Neural cell (in vitro differentiated cells): Measurements from ENCODE around the gene ARFGAP3. TPM values are rescaled to one million over a fixed set of nuclear protein-coding genes. Genes with fewer than 3 reads are reported as not detected.

Experiments used
- H2AFZ ChIP-seq: fragments of 200-600, 300-800 bp; sonication (generic), shearing (Covaris generic); 2 replicates; pipeline ENCODE4 v1.6.0; 2014; ENCODE audit warnings: low read depth, mild to moderate bottlenecking, antibody characterized with exemption, low read length, moderate library complexity
- H3F3A ChIP-seq: fragments of 200-600 bp; shearing (Covaris generic); 2 replicates; pipeline ENCODE4 v1.6.1; 2016; ENCODE audit warnings: mild to moderate bottlenecking, moderate library complexity, mixed read lengths, antibody characterized with exemption, low read length; ENCODE audit not compliant: insufficient read depth, poor library complexity, severe bottlenecking
- H3K27ac ChIP-seq: fragments of 200-600, 300-800 bp; sonication (generic), shearing (Covaris generic); 2 replicates; pipeline ENCODE4 v1.5.1; 2014; ENCODE audit warnings: mild to moderate bottlenecking, low read length, moderate library complexity
- H3K27me3 ChIP-seq: fragments of 300-800, 200-600 bp; sonication (generic), shearing (Covaris generic); 2 replicates; pipeline ENCODE4 v1.6.0; 2014; ENCODE audit warnings: mild to moderate bottlenecking, low read depth, low read length, moderate library complexity; ENCODE audit not compliant: insufficient read depth
- H3K36me3 ChIP-seq: fragments of 300-800, 200-600 bp; sonication (generic), shearing (Covaris generic); 2 replicates; pipeline ENCODE4 v1.5.1; 2014; ENCODE audit warnings: mild to moderate bottlenecking, antibody characterized with exemption, low read length, moderate library complexity; ENCODE audit not compliant: insufficient read depth
- H3K4me2 ChIP-seq: fragments of 300-800, 200-600 bp; sonication (generic), shearing (Covaris generic); 2 replicates; pipeline ENCODE4 v1.6.0; 2014; ENCODE audit warnings: mild to moderate bottlenecking, low read length
- H3K4me3 ChIP-seq: fragments of 300-800, 200-600 bp; sonication (generic), shearing (Covaris generic); 2 replicates; pipeline ENCODE4 v1.5.1; 2014; ENCODE audit warnings: mild to moderate bottlenecking, low read length, moderate library complexity
- H3K79me2 ChIP-seq: fragments of 200-600 bp; shearing (Covaris generic); replicated peaks from 2 replicates; pipeline ENCODE4 v1.6.0; 2014; ENCODE audit warnings: mild to moderate bottlenecking, low read length, moderate library complexity; ENCODE audit not compliant: insufficient read depth
- H3K9ac ChIP-seq: fragments of 300-800, 200-600 bp; sonication (generic), shearing (Covaris generic); 2 replicates; pipeline ENCODE4 v1.6.1; 2016; ENCODE audit warnings: mild to moderate bottlenecking, low read length, mixed read lengths
- H3K9me2 ChIP-seq: fragments of 200-600 bp; shearing (Covaris generic); 2 replicates; pipeline ENCODE4 v1.6.1; 2016; ENCODE audit warnings: mild to moderate bottlenecking, low read length, mixed read lengths; ENCODE audit not compliant: insufficient read depth
- H3K9me3 ChIP-seq: fragments of 200-600, 300-800 bp; sonication (generic), shearing (Covaris generic); 2 replicates; pipeline ENCODE4 v1.6.1; 2016; ENCODE audit warnings: mild to moderate bottlenecking, mixed run types, low read length, moderate library complexity, mixed read lengths
- H4K20me1 ChIP-seq: fragments of 200-600 bp; shearing (Covaris generic); 2 replicates; pipeline ENCODE4 v1.6.1; 2016; ENCODE audit warnings: mild to moderate bottlenecking, mixed run types; ENCODE audit not compliant: insufficient read depth
- CTCF ChIP-seq: fragments of 450-650 bp; IDR thresholded peaks from 2 replicates; pipeline ENCODE4 v1.5.1; 2014; ENCODE audit warnings: antibody characterized with exemption, mild to moderate bottlenecking, moderate library complexity; ENCODE audit not compliant: poor library complexity, severe bottlenecking
- EP300 ChIP-seq: fragments of 450-650 bp; conservative IDR thresholded peaks from 2 replicates; pipeline ENCODE4 v1.6.1; 2014; ENCODE audit warnings: antibody characterized with exemption, mild to moderate bottlenecking, moderate library complexity; ENCODE audit not compliant: poor library complexity, severe bottlenecking
- EZH2 ChIP-seq: fragments of 200-600, 300-800 bp; shearing (Covaris generic), sonication (generic); IDR thresholded peaks from 2 replicates; pipeline ENCODE4 v1.6.1; 2014; ENCODE audit warnings: antibody characterized with exemption, low read length, borderline replicate concordance, mild to moderate bottlenecking; ENCODE audit not compliant: insufficient read depth, poor library complexity, severe bottlenecking
- MXI1 ChIP-seq: fragments of 450-650 bp; conservative IDR thresholded peaks from 2 replicates; pipeline ENCODE4 v1.6.1; 2014; ENCODE audit warnings: antibody characterized with exemption, mild to moderate bottlenecking; ENCODE audit not compliant: poor library complexity, severe bottlenecking
- POLR2AphosphoS5 ChIP-seq: IDR thresholded peaks from 2 replicates; pipeline ENCODE4 v1.6.1; 2012
- RAD21 ChIP-seq: fragments of 450-650 bp; conservative IDR thresholded peaks from 2 replicates; pipeline ENCODE4 v1.6.1; 2014; ENCODE audit warnings: antibody characterized with exemption, mild to moderate bottlenecking, moderate library complexity
- REST ChIP-seq: IDR thresholded peaks from 2 replicates; pipeline ENCODE4 v1.6.1; 2012; ENCODE audit warnings: borderline replicate concordance
- SMC3 ChIP-seq: fragments of 450-650 bp; conservative IDR thresholded peaks from 2 replicates; pipeline ENCODE4 v1.6.1; 2014; ENCODE audit warnings: antibody characterized with exemption, mild to moderate bottlenecking, moderate library complexity; ENCODE audit not compliant: poor library complexity
- TAF1 ChIP-seq: IDR thresholded peaks from 2 replicates; pipeline ENCODE4 v1.6.1; 2012; ENCODE audit warnings: low read depth
- polyA plus RNA-seq: library from polyadenylated mRNA; depleted of rRNA; stranded (reverse); fragments of >200 nt; gene quantifications from 2 replicates; pipeline ENCODE4 v1.2.3, GENCODE V29; 2014

ARFGAP3 gene
- polyA plus RNA-seq, 1 donor from 2014 or later: 80.7 TPM

DNA sequence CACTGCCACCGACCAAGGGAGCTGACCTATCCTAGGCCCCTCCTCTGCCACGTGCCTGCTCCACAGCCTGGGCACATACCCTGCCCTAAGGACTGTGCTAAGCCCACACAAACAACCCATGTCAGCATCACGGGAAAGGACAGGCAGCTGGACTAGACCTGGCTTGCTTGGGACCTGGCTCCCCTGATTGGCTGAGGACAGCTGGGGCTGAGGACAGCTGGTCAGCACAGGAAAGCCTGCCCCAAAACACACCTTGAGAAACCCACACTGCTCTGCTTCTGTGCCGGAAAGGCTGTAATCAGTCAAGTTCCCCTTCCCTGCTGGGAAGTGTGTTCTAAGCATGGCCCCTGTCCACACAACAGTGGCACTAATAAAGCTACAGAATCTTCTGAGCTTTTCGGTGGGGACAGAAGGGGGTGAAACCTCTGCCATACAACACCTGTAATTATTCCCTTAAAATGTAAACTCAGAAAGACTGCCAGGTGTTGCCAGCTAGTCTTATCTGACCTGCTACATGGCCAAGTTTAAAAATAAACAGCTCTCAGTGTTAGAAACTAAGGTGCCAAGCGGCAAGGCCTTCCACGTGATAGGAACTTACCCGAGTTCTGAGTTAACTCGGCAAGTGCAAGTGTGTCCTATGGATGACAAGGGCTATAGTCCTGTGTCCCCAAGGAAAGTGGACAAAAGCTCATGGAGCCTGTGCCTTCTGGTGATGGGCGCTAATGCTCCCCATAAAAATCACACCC is 35.7 kb upstream of the ARFGAP3 start:
- H2AFZ ChIP-seq: no peak overlapping the region
- H3K27me3 ChIP-seq: no peaks in the 10 kb centered on the region
- H3K27ac ChIP-seq: no peak overlapping the region
- no peak overlapping the region for H3K4me3 ChIP-seq
- H3K9me3 ChIP-seq: no peaks in the 10 kb centered on the region
- no peaks in the 10 kb centered on the region for H3K79me2 ChIP-seq
- no peaks in the 10 kb centered on the region for H3K9me2 ChIP-seq
- H4K20me1 ChIP-seq: no peaks in the 10 kb centered on the region
- TF ChIP-seq CTCF: no peak
- no peak for TF ChIP-seq MXI1
- TF ChIP-seq TAF1: no peak
- TF ChIP-seq POLR2AphosphoS5: no peak
- no peak for TF ChIP-seq RAD21
- TF ChIP-seq REST: no peak
- no peak for TF ChIP-seq EZH2
- no peak for TF ChIP-seq SMC3
- TF ChIP-seq EP300: no peak
- no peaks in the 10 kb centered on the region for H3F3A ChIP-seq
- H3K36me3 ChIP-seq: no peaks in the 10 kb centered on the region
- no peak overlapping the region for H3K4me2 ChIP-seq
- no peak overlapping the region for H3K9ac ChIP-seq

DNA sequence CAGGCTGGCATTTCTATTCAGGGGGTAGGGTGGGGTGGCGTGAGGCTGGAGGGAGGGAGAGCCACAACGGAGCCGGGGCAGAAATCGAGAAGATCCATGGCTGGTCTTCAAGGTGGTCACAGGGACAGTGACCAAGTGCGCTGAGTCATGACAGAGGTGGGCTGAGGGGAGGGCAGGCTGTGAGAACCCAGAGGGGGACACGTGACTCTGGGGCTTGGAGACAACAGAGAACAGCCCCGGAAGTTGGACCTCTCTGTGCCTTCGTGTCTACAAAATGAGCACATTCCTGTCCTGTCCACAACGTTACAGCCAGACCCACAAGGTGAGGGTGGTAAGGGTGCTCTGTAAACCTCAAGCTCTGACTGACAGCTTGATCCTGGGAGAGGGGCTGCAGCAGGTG is 35.1 kb upstream of the ARFGAP3 start:
- Histone ChIP-seq H2AFZ (no peak overlapping the region), H3K4me3 (no peak overlapping the region), H4K20me1 (no peaks in the 10 kb centered on the region), H3K4me2 (no peak overlapping the region), H3K79me2 (no peaks in the 10 kb centered on the region), H3K9me2 (no peaks in the 10 kb centered on the region), H3K9ac (no peak overlapping the region), H3K27ac (no peak overlapping the region), H3K36me3 (no peaks in the 10 kb centered on the region), H3K27me3 (no peaks in the 10 kb centered on the region), H3K9me3 (no peaks in the 10 kb centered on the region), H3F3A (no peaks in the 10 kb centered on the region)
- TF ChIP-seq POLR2AphosphoS5 (no peak), MXI1 (no peak), EP300 (no peak), REST (no peak), SMC3 (no peak), RAD21 (no peak), EZH2 (no peak), TAF1 (no peak), CTCF (no peak)
